OCI-LY7 (cell line): ENCODE data around the gene CCDC148. TPM values are rescaled to one million over a fixed set of nuclear protein-coding genes. Genes with fewer than 3 reads are reported as not detected.
"Not testable (repeated sequence)": the region's sequence is repeated elsewhere in the genome, so short reads cannot be mapped to it uniquely, and the experiment has no call there.

Experiments
- BruUV-seq: library from RNA; stranded (reverse); fragments of 400-500 nt; replicated peaks from 2 replicates; lab custom pipeline; 2021; lab: Mats Ljungman, UMichigan
- CTCF ChIA-PET: fragments of 300-600 bp; sonication (Branson Sonifier 250); formaldehyde crosslinking; loops from one replicate; lab custom pipeline; 2022; ENCODE audit warnings: antibody characterized with exemption; ENCODE audit not compliant: unreplicated experiment; lab: Charles Lee
- POLR2A ChIA-PET: fragments of 300-600 bp; sonication (Branson Sonifier 250); formaldehyde crosslinking; loops from one replicate; lab custom pipeline; 2022; ENCODE audit warnings: antibody characterized with exemption; lab: Charles Lee
- DNase-seq: peaks from one replicate; pipeline ENCODE4 v3.0.0-alpha.2; 2015; ENCODE audit warnings: low spot score
- H2AFZ ChIP-seq: fragments of 200-600 bp; sonication (generic), shearing (Covaris generic); 2 replicates; pipeline ENCODE4 v1.6.1; 2014; ENCODE audit warnings: mild to moderate bottlenecking, antibody characterized with exemption, low read length, moderate library complexity
- H3K27ac ChIP-seq: fragments of 200-600 bp; sonication (generic); 2 replicates; pipeline ENCODE4 v1.5.1; 2014; ENCODE audit warnings: mixed run types, low read depth, mild to moderate bottlenecking, moderate library complexity, low read length, inconsistent platforms; ENCODE audit not compliant: poor library complexity, severe bottlenecking
- H3K36me3 ChIP-seq: fragments of 200-600 bp; sonication (generic); 2 replicates; pipeline ENCODE4 v1.6.1; 2014; ENCODE audit warnings: mild to moderate bottlenecking, antibody characterized with exemption, low read length, moderate library complexity, mixed read lengths; ENCODE audit not compliant: insufficient read depth
- H3K4me1 ChIP-seq: fragments of 200-600 bp; sonication (generic); 2 replicates; pipeline ENCODE4 v1.5.1; 2014; ENCODE audit warnings: mild to moderate bottlenecking, low read length; ENCODE audit not compliant: insufficient read depth, poor library complexity, severe bottlenecking
- H3K4me2 ChIP-seq: fragments of 200-600 bp; sonication (generic); 2 replicates; pipeline ENCODE4 v1.6.1; 2014; ENCODE audit warnings: mild to moderate bottlenecking, low read length
- H3K4me3 ChIP-seq: fragments of 200-600 bp; sonication (generic); 2 replicates; pipeline ENCODE4 v1.5.1; 2014; ENCODE audit warnings: mild to moderate bottlenecking, low read depth, low read length; ENCODE audit not compliant: poor library complexity, severe bottlenecking
- H3K79me2 ChIP-seq: fragments of 200-600 bp; sonication (generic); 2 replicates; pipeline ENCODE4 v1.6.1; 2016; ENCODE audit warnings: low read depth, mild to moderate bottlenecking, low read length, moderate library complexity, mixed read lengths; ENCODE audit not compliant: insufficient read depth
- H3K9me2 ChIP-seq: fragments of 200-600 bp; sonication (generic); 2 replicates; pipeline ENCODE4 v1.6.1; 2016; ENCODE audit warnings: mild to moderate bottlenecking, low read length, mixed read lengths; ENCODE audit not compliant: insufficient read depth
- H3K9me3 ChIP-seq: fragments of 200-600 bp; sonication (generic); 2 replicates; pipeline ENCODE4 v1.6.1; 2014; ENCODE audit warnings: mild to moderate bottlenecking, mixed run types, low read length, mixed read lengths
- H4K20me1 ChIP-seq: fragments of 200-600 bp; sonication (generic); 2 replicates; pipeline ENCODE4 v1.6.1; 2014; ENCODE audit warnings: mild to moderate bottlenecking, antibody characterized with exemption, low read length, moderate library complexity, mixed read lengths; ENCODE audit not compliant: insufficient read depth
- CTCF ChIP-seq: fragments of 200-600 bp; sonication (generic); conservative IDR thresholded peaks from 2 replicates; pipeline ENCODE4 v1.5.1; 2014; ENCODE audit warnings: mild to moderate bottlenecking, antibody characterized with exemption, low read length, moderate library complexity, mixed read lengths
- EZH2phosphoT487 ChIP-seq: fragments of 200-600 bp; sonication (generic); IDR thresholded peaks from 2 replicates; pipeline ENCODE4 v1.6.1; 2018; ENCODE audit warnings: low read depth, borderline replicate concordance, mild to moderate bottlenecking, mixed run types, antibody characterized with exemption, low read length, moderate library complexity, mixed read lengths
- intact Hi-C: fragments of 100-400 bp; cut with micrococcal nuclease; formaldehyde crosslinking; loops from one replicate; pipeline ENCODE4 v1.10.0; 2022; ENCODE audit not compliant: unreplicated experiment
- total RNA-seq, 2 experiments: library from RNA; depleted of rRNA in 1 of 2; stranded (reverse); fragments of >200 nt in 1 of 2; shearing (Covaris generic) in 1 of 2; gene quantifications; 2 replicates each; pipeline ENCODE4 v1.2.3, GENCODE V29; 2014 to 2022

Gene CCDC148
- total RNA-seq, 2 experiments from 2014 or later = 0.19 to 0.99 TPM

- BruUV-seq = no TSS peak
Observed at GRCh38 chr2:158313734-158314133, 142.8 kb downstream of the CCDC148 start.

GRCh38 chr2:158312981-158313380, 143.6 kb downstream of the CCDC148 start:
- H3K9me2 ChIP-seq = no peaks in the 10 kb centered on the region
- H3K4me3 ChIP-seq = no peak overlapping the region
- no peak overlapping the region for H2AFZ ChIP-seq
- DNase-seq = no peak
- ChIA-PET POLR2A (no interaction called here), CTCF (no interaction called here)
- no peaks in the 10 kb centered on the region for H3K4me1 ChIP-seq
- intact Hi-C loops = no loop called here
- H3K36me3 ChIP-seq = no peaks in the 10 kb centered on the region
- H4K20me1 ChIP-seq = no peaks in the 10 kb centered on the region
- H3K27ac ChIP-seq = no peak overlapping the region
- TF ChIP-seq CTCF (no peak), EZH2phosphoT487 (no peak)
- no peak overlapping the region for H3K4me2 ChIP-seq
- H3K79me2 ChIP-seq = no peaks in the 10 kb centered on the region
- no peaks in the 10 kb centered on the region for H3K9me3 ChIP-seq
- BruUV-seq = no TSS peak

More at GRCh38 chr2:158313734-158314133, 142.8 kb downstream of the CCDC148 start:
- TF ChIP-seq CTCF = no peak
- no peak for TF ChIP-seq EZH2phosphoT487
- no peaks in the 10 kb centered on the region for H3K9me3 ChIP-seq
- no peaks in the 10 kb centered on the region for H3K36me3 ChIP-seq
- ChIA-PET POLR2A (no interaction called here), CTCF (no interaction called here)
- no peaks in the 10 kb centered on the region for H3K79me2 ChIP-seq
- H3K4me2 ChIP-seq = no peak overlapping the region
- no peak overlapping the region for H3K4me3 ChIP-seq
- intact Hi-C loops = no loop called here
- H3K9me2 ChIP-seq = no peaks in the 10 kb centered on the region
- no peak overlapping the region for H2AFZ ChIP-seq
- H3K27ac ChIP-seq = no peak overlapping the region
- H4K20me1 ChIP-seq = no peaks in the 10 kb centered on the region
- no peak for DNase-seq
- H3K4me1 ChIP-seq = no peaks in the 10 kb centered on the region

- DNase-seq, intact Hi-C loops, H3K36me3 ChIP-seq, H3K4me2 ChIP-seq, H2AFZ ChIP-seq, H3K9me3 ChIP-seq, BruUV-seq, H3K4me1 ChIP-seq, H3K79me2 ChIP-seq, H3K27ac ChIP-seq, CTCF ChIA-PET, H3K9me2 ChIP-seq, H4K20me1 ChIP-seq, H3K4me3 ChIP-seq, POLR2A ChIA-PET: not testable (repeated sequence)
Observed at GRCh38 chr2:158310407-158310806, 146.1 kb downstream of the CCDC148 start.
